Vagina (tissue), 2 donors: ENCODE data around the gene S100A8.

ENCODE experiments used
- POLR2AphosphoS5 ChIP-seq, 2 donors: sonication (generic); formaldehyde crosslinking; IDR thresholded peaks; one replicate each; pipeline ENCODE4 v1.9.0; 2017; ENCODE audit warnings: antibody characterized with exemption in 2 of 2, mild to moderate bottlenecking in 2 of 2, low read depth in 1 of 2; ENCODE audit not compliant: insufficient read depth in 1 of 2
- TF ChIP-seq, protein P1 (sequence below), 3 experiments: fragments of 450-650 bp in 2 of 3; fragments of 200-600 bp in 1 of 3; sonication (generic) in 1 of 3; IDR thresholded peaks; one replicate each; pipeline ENCODE4 v1.5.1; 2017 to 2019; ENCODE audit warnings: antibody characterized with exemption in 3 of 3, mild to moderate bottlenecking in 2 of 3, moderate library complexity in 2 of 3

DNA sequence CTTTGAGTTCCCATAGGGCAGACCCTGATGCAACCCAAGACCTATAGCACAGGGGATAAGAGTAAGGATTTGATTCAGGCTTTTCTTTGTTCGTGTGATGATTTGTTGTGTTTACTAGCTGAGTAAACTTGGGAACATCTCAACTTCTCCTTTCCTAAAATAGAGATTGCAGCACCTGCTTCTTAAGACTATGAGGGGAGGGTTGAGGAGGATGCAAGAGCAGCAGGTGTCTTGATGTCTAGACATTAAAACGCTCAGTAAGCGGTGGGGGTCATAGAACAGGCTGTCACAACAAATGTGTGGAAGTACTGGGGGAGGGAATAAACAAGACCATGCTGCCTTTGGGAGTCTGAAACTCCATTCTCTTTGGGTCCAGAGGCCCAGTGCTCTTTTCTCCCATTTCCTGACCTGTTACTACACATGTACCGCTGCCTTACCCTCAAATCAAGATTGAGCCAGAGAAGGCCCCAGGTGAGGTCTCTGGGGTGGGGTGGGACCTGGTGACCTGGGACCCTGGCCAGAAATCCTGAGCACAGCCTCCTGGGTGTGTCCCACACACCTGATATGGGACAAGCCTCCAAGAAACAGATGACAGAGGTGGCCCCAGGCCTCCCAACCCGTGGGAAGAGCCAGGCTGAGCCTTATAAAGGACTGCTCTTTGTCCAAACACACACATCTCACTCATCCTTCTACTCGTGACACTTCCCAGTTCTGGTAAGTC lies 25.1 kb upstream of the S100A8 start, which contains the start of gene S100A7A:
- TF ChIP-seq, protein P1, sequence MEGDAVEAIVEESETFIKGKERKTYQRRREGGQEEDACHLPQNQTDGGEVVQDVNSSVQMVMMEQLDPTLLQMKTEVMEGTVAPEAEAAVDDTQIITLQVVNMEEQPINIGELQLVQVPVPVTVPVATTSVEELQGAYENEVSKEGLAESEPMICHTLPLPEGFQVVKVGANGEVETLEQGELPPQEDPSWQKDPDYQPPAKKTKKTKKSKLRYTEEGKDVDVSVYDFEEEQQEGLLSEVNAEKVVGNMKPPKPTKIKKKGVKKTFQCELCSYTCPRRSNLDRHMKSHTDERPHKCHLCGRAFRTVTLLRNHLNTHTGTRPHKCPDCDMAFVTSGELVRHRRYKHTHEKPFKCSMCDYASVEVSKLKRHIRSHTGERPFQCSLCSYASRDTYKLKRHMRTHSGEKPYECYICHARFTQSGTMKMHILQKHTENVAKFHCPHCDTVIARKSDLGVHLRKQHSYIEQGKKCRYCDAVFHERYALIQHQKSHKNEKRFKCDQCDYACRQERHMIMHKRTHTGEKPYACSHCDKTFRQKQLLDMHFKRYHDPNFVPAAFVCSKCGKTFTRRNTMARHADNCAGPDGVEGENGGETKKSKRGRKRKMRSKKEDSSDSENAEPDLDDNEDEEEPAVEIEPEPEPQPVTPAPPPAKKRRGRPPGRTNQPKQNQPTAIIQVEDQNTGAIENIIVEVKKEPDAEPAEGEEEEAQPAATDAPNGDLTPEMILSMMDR (IDR thresholded peaks at IDR 0.05) = no peak
- no peak for TF ChIP-seq POLR2AphosphoS5 (IDR thresholded peaks at IDR 0.05; ENCODE audit: insufficient read depth in 1 of 2, low read depth in 1 of 2)
